ENCODE data around the gene TMC7.

The TMC7 gene

GRCh38 chr16:19109288-19109664 lies 125.5 kb downstream of the TMC7 start:
- Histone ChIP-seq H3K4me3 (ENCODE audit: low read depth, low read length) (no peak overlapping the region), H3K9me3 (ENCODE audit: control insufficient read depth, insufficient read depth, low read depth, low read length) (no peaks in the 10 kb centered on the region), H3K27ac (ENCODE audit: extremely low read depth, low read depth, low read length) (no peak overlapping the region), H3K36me3 (ENCODE audit: control insufficient read depth in 2 of 2, insufficient read depth in 1 of 2, low read length in 2 of 2) (no peaks in the 10 kb centered on the region), H3K4me1 (ENCODE audit: control insufficient read depth, insufficient read depth, low read length) (no peaks in the 10 kb centered on the region; the same call in 1 of the 2 replicates)
- POLR2A ChIA-PET, result no interaction called here
- TF ChIP-seq ZNF548 (tag by site-specific recombination; IDR thresholded peaks at IDR 0.05), result no peak
- no peak for TF ChIP-seq ZNF157 (tag by site-specific recombination; IDR thresholded peaks at IDR 0.05)
- TF ChIP-seq, protein P1, sequence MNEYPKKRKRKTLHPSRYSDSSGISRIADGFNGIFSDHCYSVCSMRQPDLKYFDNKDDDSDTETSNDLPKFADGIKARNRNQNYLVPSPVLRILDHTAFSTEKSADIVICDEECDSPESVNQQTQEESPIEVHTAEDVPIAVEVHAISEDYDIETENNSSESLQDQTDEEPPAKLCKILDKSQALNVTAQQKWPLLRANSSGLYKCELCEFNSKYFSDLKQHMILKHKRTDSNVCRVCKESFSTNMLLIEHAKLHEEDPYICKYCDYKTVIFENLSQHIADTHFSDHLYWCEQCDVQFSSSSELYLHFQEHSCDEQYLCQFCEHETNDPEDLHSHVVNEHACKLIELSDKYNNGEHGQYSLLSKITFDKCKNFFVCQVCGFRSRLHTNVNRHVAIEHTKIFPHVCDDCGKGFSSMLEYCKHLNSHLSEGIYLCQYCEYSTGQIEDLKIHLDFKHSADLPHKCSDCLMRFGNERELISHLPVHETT (tag by site-specific recombination; IDR thresholded peaks at IDR 0.05), result no peak
- no peak for TF ChIP-seq ZFP41 (tag by site-specific recombination; IDR thresholded peaks at IDR 0.05; ENCODE audit: borderline replicate concordance)
- TF ChIP-seq ZNF830 (tag by site-specific recombination; IDR thresholded peaks at IDR 0.05; ENCODE audit: low read depth), result no peak
- no peak for TF ChIP-seq ZFHX2 (tag by site-specific recombination; conservative IDR thresholded peaks at IDR 0.05)
- TF ChIP-seq ZNF121 (tag by site-specific recombination; IDR thresholded peaks at IDR 0.05), result no peak
- TF ChIP-seq TSHZ1 (tag by site-specific recombination; IDR thresholded peaks at IDR 0.05; ENCODE audit: borderline replicate concordance), result no peak
- no peak for TF ChIP-seq ZNF391 (tag by site-specific recombination; IDR thresholded peaks at IDR 0.05; ENCODE audit: borderline replicate concordance, low read depth)
- no peak for TF ChIP-seq ZNF76 (tag by site-specific recombination; IDR thresholded peaks at IDR 0.05; ENCODE audit: borderline replicate concordance, low read depth)
- no peak for TF ChIP-seq KLF8 (tag by site-specific recombination; IDR thresholded peaks at IDR 0.05)
- TF ChIP-seq, protein P2, sequence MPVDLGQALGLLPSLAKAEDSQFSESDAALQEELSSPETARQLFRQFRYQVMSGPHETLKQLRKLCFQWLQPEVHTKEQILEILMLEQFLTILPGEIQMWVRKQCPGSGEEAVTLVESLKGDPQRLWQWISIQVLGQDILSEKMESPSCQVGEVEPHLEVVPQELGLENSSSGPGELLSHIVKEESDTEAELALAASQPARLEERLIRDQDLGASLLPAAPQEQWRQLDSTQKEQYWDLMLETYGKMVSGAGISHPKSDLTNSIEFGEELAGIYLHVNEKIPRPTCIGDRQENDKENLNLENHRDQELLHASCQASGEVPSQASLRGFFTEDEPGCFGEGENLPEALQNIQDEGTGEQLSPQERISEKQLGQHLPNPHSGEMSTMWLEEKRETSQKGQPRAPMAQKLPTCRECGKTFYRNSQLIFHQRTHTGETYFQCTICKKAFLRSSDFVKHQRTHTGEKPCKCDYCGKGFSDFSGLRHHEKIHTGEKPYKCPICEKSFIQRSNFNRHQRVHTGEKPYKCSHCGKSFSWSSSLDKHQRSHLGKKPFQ (tag by site-specific recombination; IDR thresholded peaks at IDR 0.05), result no peak
- TF ChIP-seq ZNF302 (tag by site-specific recombination; IDR thresholded peaks at IDR 0.05; ENCODE audit: low read depth), result no peak
- no peak for TF ChIP-seq KLF9 (tag by site-specific recombination; IDR thresholded peaks at IDR 0.05; ENCODE audit: low read depth)
- CTCF ChIA-PET, result interaction anchor here (1.0 kb wide), 1 partner anchor 22 kb away, joined by 3 read pairs; no protein-coding TSS in a partner anchor

- Histone ChIP-seq H3K36me3 (ENCODE audit: control insufficient read depth in 2 of 2, insufficient read depth in 1 of 2, low read length in 2 of 2) (peaks cover 0 to 12% of the 10 kb centered on the region in 2 experiments; a peak in 1 of 3 replicates), H3K27ac (ENCODE audit: extremely low read depth, low read depth, low read length) (no peak overlapping the region), H3K9me3 (ENCODE audit: control insufficient read depth, insufficient read depth, low read depth, low read length) (no peaks in the 10 kb centered on the region), H3K4me3 (ENCODE audit: low read depth, low read length) (no peak overlapping the region), H3K4me1 (ENCODE audit: control insufficient read depth, insufficient read depth, low read length) (no peaks in the 10 kb centered on the region; the same call in 1 of the 2 replicates)
- CTCF ChIA-PET, result interaction anchor here (0.7 kb wide), 1 partner anchor 26 kb away, joined by 5 read pairs; no protein-coding TSS in a partner anchor
- POLR2A ChIA-PET, result no interaction called here
- TF ChIP-seq ZNF121 (tag by site-specific recombination; IDR thresholded peaks at IDR 0.05), result peak; percentile 90
- no peak for TF ChIP-seq BCL11A (tag by site-specific recombination; IDR thresholded peaks at IDR 0.05; ENCODE audit: low read depth)
- TF ChIP-seq PRDM10 (tag by site-specific recombination; IDR thresholded peaks at IDR 0.05), result peak; percentile 47; the same call in 1 of the 2 replicates
- TF ChIP-seq ZNF548 (tag by site-specific recombination; IDR thresholded peaks at IDR 0.05), result no peak
- TF ChIP-seq ZNF785 (tag by site-specific recombination; IDR thresholded peaks at IDR 0.05), result no peak
- TF ChIP-seq ZNF132 (tag by site-specific recombination; IDR thresholded peaks at IDR 0.05; ENCODE audit: borderline replicate concordance), result no peak
- TF ChIP-seq, protein P3, sequence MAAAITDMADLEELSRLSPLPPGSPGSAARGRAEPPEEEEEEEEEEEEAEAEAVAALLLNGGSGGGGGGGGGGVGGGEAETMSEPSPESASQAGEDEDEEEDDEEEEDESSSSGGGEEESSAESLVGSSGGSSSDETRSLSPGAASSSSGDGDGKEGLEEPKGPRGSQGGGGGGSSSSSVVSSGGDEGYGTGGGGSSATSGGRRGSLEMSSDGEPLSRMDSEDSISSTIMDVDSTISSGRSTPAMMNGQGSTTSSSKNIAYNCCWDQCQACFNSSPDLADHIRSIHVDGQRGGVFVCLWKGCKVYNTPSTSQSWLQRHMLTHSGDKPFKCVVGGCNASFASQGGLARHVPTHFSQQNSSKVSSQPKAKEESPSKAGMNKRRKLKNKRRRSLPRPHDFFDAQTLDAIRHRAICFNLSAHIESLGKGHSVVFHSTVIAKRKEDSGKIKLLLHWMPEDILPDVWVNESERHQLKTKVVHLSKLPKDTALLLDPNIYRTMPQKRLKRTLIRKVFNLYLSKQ (tag by site-specific recombination; IDR thresholded peaks at IDR 0.05; ENCODE audit: borderline replicate concordance), result no peak
- TF ChIP-seq ZNF175 (tag by site-specific recombination; IDR thresholded peaks at IDR 0.05), result no peak
- TF ChIP-seq ZNF585B (tag by site-specific recombination; IDR thresholded peaks at IDR 0.05), result no peak
- no peak for TF ChIP-seq ZNF777 (tag by site-specific recombination; IDR thresholded peaks at IDR 0.05; ENCODE audit: borderline replicate concordance)
These were observed 127.0 kb downstream of the TMC7 start for GRCh38 chr16:19110537-19111360.

Measured in HEK293 (cell line).